Measurements from ENCODE around the gene MARK4.

The MARK4 gene

GRCh38 chr19:45275370-45275971 lies 24.4 kb downstream of the MARK4 start:
- no peak for DNase-seq

- DNase-seq, result no peak
Measured at GRCh38 chr19:45276284-45276687, 25.2 kb downstream of the MARK4 start.

GRCh38 chr19:45278087-45278486 lies 27.0 kb downstream of the MARK4 start:
- DNase-seq, result no peak

GRCh38 chr19:45279587-45280192 lies 28.6 kb downstream of the MARK4 start:
- no peak for DNase-seq

- no peak for DNase-seq
Measured at GRCh38 chr19:45280471-45280961, 29.4 kb downstream of the MARK4 start.

GRCh38 chr19:45283443-45284033 lies 32.5 kb downstream of the MARK4 start:
- DNase-seq, result no peak

- DNase-seq, result no peak
Measured at GRCh38 chr19:45290381-45290931, 39.4 kb downstream of the MARK4 start.

- DNase-seq, result no peak
Measured at GRCh38 chr19:45291834-45292233, 40.8 kb downstream of the MARK4 start.

- DNase-seq, result peak; percentile 10 to 23
Measured at GRCh38 chr19:45293682-45294081, 42.6 kb downstream of the MARK4 start.

GRCh38 chr19:45294291-45295029 lies 43.4 kb downstream of the MARK4 start:
- DNase-seq, result no peak

- DNase-seq, result no peak
Measured at GRCh38 chr19:45295873-45296272, 44.8 kb downstream of the MARK4 start.

GRCh38 chr19:45296355-45296754 lies 45.3 kb downstream of the MARK4 start:
- no peak for DNase-seq

GRCh38 chr19:45297674-45298073 lies 46.6 kb downstream of the MARK4 start:
- no peak for DNase-seq

- no peak for DNase-seq
Measured at GRCh38 chr19:45298264-45298663, 47.2 kb downstream of the MARK4 start.

- no peak for DNase-seq
Measured at GRCh38 chr19:45299719-45300118, 48.6 kb downstream of the MARK4 start.

GRCh38 chr19:45302416-45302815 lies 51.3 kb downstream of the MARK4 start:
- no peak for DNase-seq

GRCh38 chr19:45303269-45304060 lies 52.4 kb downstream of the MARK4 start:
- no peak for DNase-seq

GRCh38 chr19:45304141-45304926 lies 53.3 kb downstream of the MARK4 start:
- no peak for DNase-seq

- no peak for DNase-seq
Measured at GRCh38 chr19:45305007-45305406, 53.9 kb downstream of the MARK4 start.

GRCh38 chr19:45305421-45305820 lies 54.4 kb downstream of the MARK4 start:
- DNase-seq, result no peak

- DNase-seq, result no peak
Measured at GRCh38 chr19:45306040-45306439, 55.0 kb downstream of the MARK4 start.

Data from activated CD4-positive, alpha-beta T cell treated with anti-CD3 and anti-CD28 coated beads, Interleukin-2, amount 50 U/mL, for 48 hours (primary cell).